ENCODE results near the gene LITAF.
"Not testable (repeated sequence)": the region's sequence is repeated elsewhere in the genome, so short reads cannot be mapped to it uniquely, and the experiment has no call there.

Gene LITAF

DNA sequence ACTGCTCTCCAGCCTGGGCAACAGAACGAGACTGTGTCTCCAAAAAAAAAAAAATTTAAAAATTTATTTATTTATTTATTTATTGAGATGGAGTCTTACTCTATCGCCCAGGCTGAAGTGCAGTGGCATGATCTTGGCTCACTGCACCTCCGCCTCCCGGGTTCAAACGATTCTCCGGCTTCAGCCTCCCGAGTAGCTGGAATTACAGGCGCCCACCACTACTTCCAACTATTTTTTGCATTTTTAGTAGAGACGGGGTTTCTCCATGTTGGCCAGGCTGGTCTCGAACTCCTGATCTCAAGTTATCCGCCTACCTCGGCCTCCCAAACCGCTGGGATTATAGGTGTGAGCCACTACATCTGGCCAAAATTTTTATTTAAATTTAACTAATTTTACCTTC, 73.4 kb downstream of the LITAF start:
- DNase-seq = not testable (repeated sequence)

DNA sequence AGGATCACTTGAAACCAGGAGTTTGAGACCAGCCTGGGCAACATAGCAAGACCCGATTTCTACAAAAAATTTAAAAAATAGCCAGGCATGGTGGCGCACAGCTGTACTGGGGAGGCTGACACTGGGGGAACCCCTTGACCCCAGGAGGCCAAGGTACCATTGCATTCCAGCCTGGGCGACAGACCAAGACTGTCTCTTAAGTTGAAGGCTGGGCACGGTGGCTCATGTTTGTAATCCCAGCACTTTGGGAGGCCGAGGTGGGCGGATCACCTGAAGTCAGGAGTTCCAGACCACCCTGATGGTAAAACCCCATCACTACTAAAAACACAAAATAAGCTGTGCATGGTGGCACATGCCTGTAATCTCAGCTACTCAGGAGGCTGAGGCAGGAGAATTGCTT, 74.9 kb downstream of the LITAF start:
- no peak for DNase-seq

DNA sequence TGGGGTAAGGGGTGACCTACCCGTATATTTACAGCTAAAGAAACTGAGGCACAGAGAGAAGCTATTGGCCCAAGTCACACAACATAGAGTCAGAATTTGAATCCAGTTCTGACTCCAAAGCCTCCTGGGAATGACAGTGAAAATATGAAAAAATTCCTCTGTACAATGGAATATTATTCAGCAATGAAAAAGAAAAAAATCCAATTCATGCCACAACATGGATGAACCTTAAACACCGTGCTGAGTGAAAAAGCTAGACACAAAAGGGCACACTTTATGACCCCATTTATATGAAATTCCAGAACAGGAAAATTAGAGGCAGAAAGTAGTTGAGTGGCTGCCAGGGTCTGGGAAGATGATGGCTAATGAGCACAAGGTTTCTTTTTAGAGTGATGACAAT, 75.4 kb downstream of the LITAF start:
- no peak for DNase-seq

DNA sequence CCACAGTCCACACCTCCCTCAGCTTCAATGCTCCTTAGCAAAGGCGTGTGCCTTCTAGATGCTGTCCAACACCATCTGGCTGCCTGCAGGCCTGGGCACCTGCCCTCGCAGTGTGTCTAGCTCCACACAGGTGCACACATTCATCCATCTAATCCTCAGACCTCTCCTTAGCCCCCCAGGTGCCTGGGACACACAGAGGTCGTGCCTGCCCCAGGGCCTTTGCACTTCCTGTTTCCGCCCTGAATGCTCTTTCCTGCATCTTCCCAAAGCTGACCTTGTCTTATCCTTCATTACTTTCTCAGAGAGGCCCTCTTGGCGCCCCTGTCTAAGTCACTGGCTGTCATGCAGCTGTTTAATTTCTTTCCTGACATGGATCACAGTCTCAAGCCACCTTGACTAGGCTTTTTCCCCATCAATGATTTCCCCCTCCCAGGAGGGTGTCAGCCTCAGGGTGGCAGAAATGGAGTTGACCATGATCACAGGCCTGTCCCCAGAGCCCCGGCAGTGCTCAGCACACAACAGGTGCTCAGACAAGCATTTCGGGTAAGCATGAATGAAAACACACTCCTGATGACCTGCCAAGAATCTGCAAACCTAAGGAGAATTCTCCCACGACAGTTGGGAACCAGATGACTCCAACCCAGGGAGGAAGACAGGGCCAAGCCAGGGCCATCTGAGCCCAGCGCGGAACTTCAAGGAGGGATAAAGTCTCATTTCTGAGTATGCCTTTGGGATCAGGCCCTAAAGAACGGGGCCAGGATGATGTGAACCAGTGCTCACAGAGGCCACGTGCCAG, 76.3 kb downstream of the LITAF start:
- DNase-seq = no peak

DNA sequence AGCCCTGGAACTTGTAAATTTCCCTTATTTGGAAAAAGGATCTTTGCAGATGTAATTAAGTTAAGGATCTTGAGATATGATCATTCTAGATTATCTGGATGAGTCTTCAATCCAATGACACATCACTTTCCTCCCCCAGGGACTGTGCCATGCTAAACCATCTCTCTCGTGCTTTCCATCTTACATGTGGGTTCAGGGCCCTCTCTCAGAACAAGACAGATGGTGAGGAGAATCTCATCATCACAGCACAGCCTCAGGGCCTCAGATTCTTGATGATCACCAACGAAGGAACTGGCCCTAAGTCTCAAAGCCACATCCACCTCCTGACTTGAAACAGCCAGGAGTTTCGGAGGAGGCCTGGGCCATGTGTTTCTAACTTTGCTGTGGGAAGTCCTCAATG, 78.7 kb downstream of the LITAF start:
- no peak for DNase-seq

DNA sequence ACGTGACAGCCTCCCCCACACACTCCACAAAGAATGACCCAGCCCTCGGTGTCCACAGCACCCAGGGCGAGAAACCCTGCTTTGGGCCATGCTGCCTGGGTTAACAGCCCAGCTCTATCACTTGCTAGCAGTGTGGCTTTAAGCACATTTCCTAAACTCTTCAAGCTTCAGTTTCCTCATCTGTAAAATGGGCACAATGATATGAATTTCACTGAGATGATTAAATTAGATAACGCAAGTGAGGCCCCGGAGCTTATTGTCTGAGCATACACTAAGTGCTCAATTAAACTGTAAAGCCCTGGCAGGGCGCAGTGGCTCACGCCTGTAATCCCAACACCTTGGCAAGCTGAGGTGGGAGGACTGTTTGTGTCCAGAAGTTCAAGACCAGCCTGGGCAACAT, 79.4 kb downstream of the LITAF start:
- no peak for DNase-seq

DNA sequence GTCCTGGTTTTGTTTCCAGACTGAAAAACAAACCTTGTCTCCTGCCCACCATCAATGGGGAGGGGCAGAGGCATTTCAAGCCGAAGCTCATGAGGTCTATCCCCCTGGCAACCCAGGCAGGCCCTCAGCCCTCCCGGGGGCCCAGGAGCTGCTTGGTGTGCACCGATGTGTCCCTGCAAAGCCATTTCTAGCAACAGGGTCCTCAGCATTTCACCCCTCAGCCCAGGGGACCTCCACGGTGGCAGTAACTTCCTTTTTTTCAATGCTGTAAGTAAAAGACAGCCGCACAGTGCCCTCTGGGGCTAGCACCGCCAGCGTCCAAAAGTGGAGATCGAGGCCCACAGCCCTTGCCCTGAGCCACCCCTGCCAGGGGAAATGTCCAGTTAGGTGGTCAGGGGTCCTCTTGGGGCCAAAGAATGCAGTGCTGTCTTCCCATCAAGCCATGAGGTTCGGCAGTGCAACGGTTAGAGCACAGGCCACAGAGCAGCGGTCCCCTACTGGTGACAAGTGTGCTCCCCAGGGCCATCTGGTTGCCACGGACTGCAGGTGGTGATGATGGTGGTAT, 79.9 kb downstream of the LITAF start:
- no peak for DNase-seq

DNA sequence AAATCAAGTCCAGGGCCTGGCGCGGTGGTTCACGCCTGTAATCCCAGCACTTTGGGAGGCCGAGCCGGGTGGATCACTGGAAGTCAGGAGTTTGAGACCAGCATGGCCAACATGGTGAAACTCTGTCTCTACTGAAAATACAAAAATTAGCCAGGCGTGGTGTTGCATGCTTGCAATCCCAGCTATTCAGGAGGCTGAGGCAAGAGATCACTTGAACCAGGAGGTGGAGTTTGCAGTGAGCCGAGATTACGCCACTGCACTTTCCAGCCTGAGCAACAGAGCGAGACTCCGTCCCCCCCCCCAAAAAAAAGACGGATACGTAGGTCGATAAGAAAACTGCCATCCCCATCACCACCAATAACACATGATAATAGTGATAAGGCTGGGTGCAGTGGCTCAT, 82.5 kb downstream of the LITAF start:
- not testable (repeated sequence) for DNase-seq

DNA sequence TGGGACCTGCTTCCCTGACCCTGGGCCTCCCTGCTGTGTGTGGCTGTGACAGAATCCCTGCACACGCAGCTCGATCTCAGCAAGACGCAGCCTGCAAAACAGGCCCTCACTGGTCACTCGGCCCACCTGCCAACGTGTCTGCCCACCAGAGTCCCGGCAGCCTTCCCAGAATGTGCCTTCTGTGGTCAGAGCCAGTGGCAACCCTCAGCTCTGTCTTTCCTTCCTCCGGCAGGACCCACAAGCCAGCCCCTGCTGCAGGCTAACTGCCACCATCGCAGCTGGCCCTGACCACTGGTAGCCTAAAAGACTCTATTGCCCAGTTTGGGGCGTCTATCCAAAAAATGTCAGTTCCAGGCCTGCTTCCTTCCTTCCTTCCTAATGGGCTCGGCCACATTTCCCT, 83.2 kb downstream of the LITAF start:
- DNase-seq = no peak

DNA sequence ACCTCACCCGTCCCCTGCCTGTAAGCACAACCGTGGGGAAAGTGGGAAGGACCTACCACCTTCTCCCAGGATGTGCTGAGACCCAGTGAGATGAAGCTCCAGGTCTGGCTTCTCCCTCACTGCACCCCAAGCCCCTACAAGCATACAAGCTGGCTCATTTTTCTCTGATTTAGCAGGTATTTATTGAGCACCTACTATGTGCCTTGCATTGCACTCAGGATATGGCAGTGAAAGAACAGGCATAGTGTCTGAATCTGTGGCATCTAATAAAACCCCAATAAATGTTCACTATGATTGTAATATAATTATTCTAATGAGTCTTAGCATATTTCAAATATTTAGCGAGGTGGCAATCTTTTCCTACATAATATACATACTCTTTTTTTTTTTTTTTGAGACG, 84.5 kb downstream of the LITAF start:
- DNase-seq = no peak

DNA sequence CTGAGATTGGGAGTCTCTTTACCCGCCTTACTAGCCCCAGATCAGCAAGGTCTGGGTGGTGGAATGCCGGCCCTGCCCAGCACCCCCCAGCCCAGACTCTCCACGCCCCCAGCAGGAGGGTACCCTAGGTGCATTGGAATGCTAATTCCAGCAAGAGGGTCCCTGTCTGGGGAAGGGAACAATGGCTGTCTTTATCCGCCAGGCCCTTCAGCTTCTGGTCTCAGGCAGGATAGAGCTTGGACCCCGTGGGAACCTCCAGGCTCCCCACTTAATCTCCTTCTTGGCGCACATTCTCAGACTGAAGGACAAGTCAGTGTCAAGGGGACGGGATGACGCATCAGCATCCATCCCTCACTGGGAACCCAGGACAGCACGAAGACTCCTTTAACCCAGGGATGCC, 85.1 kb downstream of the LITAF start:
- no peak for DNase-seq

DNA sequence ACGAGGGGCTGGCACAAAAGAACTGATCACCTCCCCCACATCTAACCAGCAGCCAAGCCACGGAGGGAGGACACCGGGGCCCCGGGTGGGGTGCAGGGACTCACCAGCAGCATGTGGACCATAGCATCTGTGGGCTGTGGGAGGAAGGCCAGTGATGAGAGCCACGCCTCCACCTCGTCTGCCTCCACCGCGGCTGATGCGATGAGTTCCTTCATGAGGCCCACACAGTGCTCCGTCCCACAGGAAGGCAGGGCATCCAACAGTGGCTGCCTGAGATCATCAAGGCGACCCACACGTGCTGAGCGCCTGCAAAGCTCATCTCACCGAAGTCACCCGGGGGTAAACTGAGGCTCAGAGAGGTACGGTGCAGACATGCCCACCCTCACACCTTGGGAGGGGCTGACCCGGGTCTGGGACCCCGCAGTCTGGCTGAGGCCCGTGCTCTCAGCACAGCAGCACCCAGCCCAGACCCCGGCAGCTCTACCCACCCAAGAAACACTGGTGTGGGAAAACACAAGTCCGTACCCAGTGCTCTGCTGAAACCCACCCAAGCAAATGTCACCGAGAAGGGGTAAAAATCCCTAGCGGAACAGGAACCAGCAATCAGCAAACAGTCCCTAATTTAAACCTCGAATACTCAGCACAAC, 85.9 kb downstream of the LITAF start:
- DNase-seq = no peak

DNA sequence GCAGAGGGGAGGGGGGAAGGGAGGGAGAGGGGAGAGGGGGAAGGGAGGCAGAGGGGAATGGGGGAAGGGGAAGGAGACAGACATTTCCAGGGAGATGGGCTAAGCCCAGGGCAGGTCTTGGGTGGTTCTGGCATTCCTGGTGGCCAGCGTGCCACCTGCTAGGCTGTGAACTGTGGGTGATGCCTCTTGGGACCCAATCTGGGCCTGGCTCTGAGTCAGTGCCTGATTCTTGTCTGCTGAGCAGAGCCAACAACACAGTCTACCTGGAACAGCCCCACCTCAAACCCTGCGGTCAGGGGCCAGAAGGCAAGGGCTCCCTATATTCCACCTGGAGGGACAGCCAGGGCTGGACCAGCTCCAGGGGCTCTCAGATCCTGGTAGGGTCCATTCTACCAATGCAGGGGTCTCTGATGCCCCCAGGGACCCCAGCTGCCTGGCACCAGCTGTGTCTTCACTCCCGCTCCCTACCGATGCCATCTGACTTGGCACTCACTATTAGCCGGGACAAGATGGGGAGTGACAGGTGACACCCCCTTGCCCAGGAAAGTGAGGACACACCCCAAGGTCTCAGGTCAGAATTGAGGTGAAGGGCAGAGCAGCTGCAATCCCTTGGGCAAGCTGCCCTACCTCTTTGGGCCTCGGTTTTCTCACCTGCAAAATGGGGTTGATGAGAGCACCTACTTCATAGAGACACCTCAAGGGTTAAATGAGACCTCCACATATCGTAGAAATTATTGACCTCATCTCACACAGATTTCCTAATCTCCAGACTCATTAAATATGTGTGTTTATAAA, 87.2 kb downstream of the LITAF start:
- DNase-seq = no peak

DNA sequence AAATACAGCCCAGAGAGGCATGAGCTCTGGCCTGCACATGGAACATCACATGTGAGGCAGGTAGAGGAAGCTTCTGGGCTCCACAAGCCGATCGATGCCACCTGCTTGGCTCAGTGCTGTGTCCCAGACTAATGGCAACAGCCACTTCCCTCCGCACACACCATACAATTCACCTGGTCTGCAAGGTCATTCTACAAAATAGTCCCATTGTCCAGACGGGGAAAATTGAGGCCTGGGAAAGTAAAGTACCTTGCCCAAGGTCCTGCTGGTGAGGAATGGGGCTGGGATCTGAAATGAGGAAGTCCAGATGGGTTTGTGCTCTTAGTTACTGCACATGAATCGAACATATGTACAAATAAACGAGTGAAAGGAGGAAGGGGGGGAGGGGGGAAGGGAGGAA, 88.0 kb downstream of the LITAF start:
- no peak for DNase-seq

DNA sequence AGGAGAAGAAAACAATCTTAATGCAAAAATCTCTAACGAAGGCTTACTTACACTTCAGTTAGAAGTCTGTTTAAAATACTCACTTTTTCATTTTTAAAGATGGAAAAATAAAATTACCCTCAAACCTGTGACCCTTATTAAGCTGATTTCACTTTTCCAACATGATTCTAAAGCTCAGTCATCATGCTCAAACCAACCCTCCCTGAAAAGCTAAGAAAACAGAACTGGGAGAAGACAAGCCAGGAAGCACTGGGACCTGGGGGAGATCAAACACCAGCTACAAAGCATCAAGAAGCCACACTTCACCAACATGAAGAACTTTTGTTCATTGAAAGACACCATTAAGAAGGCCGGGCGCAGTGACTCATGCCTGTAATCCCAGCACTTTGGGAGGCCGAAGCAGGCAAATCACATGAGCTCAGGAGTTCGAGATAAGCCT, 88.8 kb downstream of the LITAF start:
- no peak for DNase-seq
